ENCODE measurements around the gene RBM28. TPM values are rescaled to one million over a fixed set of nuclear protein-coding genes. Genes with fewer than 3 reads are reported as not detected.
A peak's percentile ranks its signal among the peaks of the same experiment; 100 is the strongest.

The RBM28 gene
- total RNA-seq, 1 donor from 2014 or later, result 42.8 TPM

DNA sequence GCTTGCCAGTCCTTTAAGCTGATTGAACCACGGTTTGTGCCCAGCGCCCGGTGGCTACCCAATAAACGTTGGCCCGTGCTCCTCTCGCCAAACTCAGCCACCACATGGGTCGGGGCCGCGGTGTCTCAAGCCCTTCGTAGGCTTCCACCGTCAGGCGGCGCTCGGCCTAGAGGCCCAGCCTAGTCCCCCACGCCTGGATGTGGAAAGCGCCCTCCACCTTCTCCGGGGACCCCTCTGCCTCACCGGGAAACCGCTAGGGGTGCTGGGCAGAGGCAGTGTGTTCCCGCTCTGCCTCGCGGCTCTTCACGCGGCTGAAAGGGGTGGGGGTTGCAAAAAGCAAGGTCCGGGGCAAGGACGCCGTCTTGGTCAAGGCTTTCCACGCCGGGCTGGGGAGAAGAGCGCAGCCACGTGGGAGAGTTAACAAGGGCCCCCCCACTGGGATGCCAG lies 72.9 kb downstream of the RBM28 start:
- peaks cover 5% of the 10 kb centered on the region for H3K4me1 Mint-ChIP-seq (ENCODE audit: unreplicated experiment)
- H3K27me3 Mint-ChIP-seq (ENCODE audit: unreplicated experiment), result peaks cover 5% of the 10 kb centered on the region
- no peak overlapping the region for H3K27ac Mint-ChIP-seq (ENCODE audit: unreplicated experiment)
- peaks cover 4% of the 10 kb centered on the region for H3K36me3 Mint-ChIP-seq (ENCODE audit: low read depth, unreplicated experiment)
- DNase-seq (ENCODE audit: low spot score), result no peak
- TF ChIP-seq, protein P1, sequence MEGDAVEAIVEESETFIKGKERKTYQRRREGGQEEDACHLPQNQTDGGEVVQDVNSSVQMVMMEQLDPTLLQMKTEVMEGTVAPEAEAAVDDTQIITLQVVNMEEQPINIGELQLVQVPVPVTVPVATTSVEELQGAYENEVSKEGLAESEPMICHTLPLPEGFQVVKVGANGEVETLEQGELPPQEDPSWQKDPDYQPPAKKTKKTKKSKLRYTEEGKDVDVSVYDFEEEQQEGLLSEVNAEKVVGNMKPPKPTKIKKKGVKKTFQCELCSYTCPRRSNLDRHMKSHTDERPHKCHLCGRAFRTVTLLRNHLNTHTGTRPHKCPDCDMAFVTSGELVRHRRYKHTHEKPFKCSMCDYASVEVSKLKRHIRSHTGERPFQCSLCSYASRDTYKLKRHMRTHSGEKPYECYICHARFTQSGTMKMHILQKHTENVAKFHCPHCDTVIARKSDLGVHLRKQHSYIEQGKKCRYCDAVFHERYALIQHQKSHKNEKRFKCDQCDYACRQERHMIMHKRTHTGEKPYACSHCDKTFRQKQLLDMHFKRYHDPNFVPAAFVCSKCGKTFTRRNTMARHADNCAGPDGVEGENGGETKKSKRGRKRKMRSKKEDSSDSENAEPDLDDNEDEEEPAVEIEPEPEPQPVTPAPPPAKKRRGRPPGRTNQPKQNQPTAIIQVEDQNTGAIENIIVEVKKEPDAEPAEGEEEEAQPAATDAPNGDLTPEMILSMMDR (IDR thresholded peaks at IDR 0.05; ENCODE audit: unreplicated experiment), result no peak
- H3K9me3 Mint-ChIP-seq (ENCODE audit: unreplicated experiment), result no peaks in the 10 kb centered on the region
- H3K4me3 Mint-ChIP-seq (ENCODE audit: unreplicated experiment), result no peak overlapping the region

DNA sequence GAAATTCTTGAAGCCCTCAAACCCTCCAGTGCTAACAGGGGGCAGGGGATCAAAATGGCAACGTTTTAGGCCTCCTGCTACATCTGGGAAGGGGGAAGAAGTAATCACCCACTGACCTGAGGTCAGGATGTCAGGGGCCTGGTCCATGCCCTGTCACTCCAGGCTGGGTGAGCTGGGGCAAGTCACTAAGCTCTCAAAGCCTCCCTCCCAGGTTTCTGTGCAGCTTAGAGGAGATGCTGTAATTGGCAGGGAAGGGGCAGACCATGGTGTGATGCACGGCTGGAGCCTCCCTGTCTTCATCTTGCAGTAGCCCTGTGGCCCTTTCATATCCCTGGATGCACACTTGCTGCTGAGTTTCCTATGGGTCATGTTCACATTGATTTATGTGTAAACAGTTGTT lies 75.5 kb downstream of the RBM28 start:
- Mint-ChIP-seq H3K4me1 (ENCODE audit: unreplicated experiment) (peaks cover 5% of the 10 kb centered on the region), H3K36me3 (ENCODE audit: low read depth, unreplicated experiment) (no peaks in the 10 kb centered on the region), H3K27ac (ENCODE audit: unreplicated experiment) (no peak overlapping the region), H3K9me3 (ENCODE audit: unreplicated experiment) (no peaks in the 10 kb centered on the region), H3K27me3 (ENCODE audit: unreplicated experiment) (peaks cover 4% of the 10 kb centered on the region), H3K4me3 (ENCODE audit: unreplicated experiment) (no peak overlapping the region)
- TF ChIP-seq, protein P1 (IDR thresholded peaks at IDR 0.05; ENCODE audit: unreplicated experiment), result no peak
- no peak for DNase-seq (ENCODE audit: low spot score)

DNA sequence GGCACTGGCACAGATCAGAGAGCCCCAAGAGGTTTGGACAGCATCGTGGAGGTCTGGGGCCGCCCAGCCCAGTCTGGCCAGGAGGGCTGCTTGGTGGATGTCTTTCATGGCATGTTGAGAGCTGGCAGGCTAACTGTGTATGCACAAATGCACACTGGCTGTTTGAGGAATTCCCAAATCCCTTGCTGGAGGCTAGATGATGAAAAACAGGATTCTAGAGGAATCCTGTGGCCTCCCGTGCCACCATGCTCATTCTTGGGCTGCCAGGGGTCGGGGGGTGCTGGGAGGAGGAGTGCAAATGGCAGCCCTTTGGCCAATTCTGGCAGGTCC lies 76.1 kb downstream of the RBM28 start:
- DNase-seq (ENCODE audit: low spot score), result no peak
- no peak overlapping the region for H3K4me3 Mint-ChIP-seq (ENCODE audit: unreplicated experiment)
- no peaks in the 10 kb centered on the region for H3K9me3 Mint-ChIP-seq (ENCODE audit: unreplicated experiment)
- peaks cover 4% of the 10 kb centered on the region for H3K27me3 Mint-ChIP-seq (ENCODE audit: unreplicated experiment)
- H3K27ac Mint-ChIP-seq (ENCODE audit: unreplicated experiment), result no peak overlapping the region
- TF ChIP-seq, protein P1 (IDR thresholded peaks at IDR 0.05; ENCODE audit: unreplicated experiment), result no peak
- H3K4me1 Mint-ChIP-seq (ENCODE audit: unreplicated experiment), result peaks cover 5% of the 10 kb centered on the region
- no peaks in the 10 kb centered on the region for H3K36me3 Mint-ChIP-seq (ENCODE audit: low read depth, unreplicated experiment)

DNA sequence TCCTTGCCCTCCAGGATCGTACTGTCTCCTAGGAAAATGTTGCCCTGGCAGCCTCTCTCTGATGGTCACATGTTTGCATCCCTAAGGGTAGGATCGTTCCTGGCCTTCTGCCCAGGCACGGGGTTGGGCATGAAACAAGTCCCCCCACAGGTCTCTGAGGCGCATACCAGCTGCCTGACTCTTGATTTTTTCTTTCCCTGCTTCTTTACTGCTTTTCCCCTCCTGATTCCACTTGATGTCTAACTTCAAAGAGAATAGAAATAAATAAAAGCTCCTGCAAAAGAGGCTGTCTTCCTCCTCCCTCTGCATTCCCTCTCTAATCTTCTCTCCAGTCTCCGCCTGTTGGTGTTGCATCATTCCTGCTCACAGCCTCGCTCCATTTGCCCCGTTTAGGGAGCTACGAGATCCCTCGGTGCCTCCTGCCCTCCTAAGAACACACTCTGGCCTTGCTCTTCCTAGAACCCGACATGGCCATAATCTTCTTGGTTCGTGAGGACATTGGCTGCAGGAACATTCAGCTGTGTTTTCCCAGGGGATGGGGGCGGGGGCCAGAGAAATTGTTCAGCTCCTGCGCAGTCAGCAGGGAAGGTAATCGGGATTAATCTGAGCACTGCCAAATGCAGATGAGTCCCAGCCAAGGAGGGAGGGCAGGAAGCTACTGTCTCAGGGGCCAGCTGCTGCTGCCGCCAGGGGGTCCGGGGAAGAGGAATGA lies 76.7 kb downstream of the RBM28 start:
- H3K27ac Mint-ChIP-seq (ENCODE audit: unreplicated experiment), result no peak overlapping the region
- DNase-seq (ENCODE audit: low spot score), result peak; percentile 11
- no peaks in the 10 kb centered on the region for H3K36me3 Mint-ChIP-seq (ENCODE audit: low read depth, unreplicated experiment)
- H3K4me3 Mint-ChIP-seq (ENCODE audit: unreplicated experiment), result no peak overlapping the region
- no peaks in the 10 kb centered on the region for H3K9me3 Mint-ChIP-seq (ENCODE audit: unreplicated experiment)
- TF ChIP-seq, protein P1 (IDR thresholded peaks at IDR 0.05; ENCODE audit: unreplicated experiment), result no peak
- H3K4me1 Mint-ChIP-seq (ENCODE audit: unreplicated experiment), result peaks cover 5% of the 10 kb centered on the region
- peaks cover 4% of the 10 kb centered on the region for H3K27me3 Mint-ChIP-seq (ENCODE audit: unreplicated experiment)

DNA sequence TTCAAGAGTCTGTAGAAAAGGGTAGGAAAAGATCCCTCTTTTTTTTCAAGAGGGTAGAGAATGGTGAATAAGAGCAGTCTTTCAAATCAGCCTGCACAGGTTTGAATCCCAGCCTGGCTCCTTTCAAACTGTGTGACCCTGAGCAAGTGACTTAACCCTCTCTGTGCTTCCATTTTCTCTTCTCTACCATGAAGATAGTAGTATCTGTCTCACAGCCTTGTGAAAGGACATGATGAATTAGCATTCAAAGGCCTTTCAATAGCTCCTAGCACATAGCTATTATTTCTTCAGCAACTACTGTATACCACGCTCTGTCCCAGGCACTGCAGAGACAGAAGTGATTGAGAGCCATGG lies 77.2 kb downstream of the RBM28 start:
- H3K27ac Mint-ChIP-seq (ENCODE audit: unreplicated experiment), result no peak overlapping the region
- H3K4me3 Mint-ChIP-seq (ENCODE audit: unreplicated experiment), result no peak overlapping the region
- TF ChIP-seq, protein P1 (IDR thresholded peaks at IDR 0.05; ENCODE audit: unreplicated experiment), result no peak
- peaks cover 5% of the 10 kb centered on the region for H3K4me1 Mint-ChIP-seq (ENCODE audit: unreplicated experiment)
- H3K36me3 Mint-ChIP-seq (ENCODE audit: low read depth, unreplicated experiment), result no peaks in the 10 kb centered on the region
- no peak for DNase-seq (ENCODE audit: low spot score)
- no peaks in the 10 kb centered on the region for H3K9me3 Mint-ChIP-seq (ENCODE audit: unreplicated experiment)
- H3K27me3 Mint-ChIP-seq (ENCODE audit: unreplicated experiment), result peaks cover 6% of the 10 kb centered on the region

Measured in endothelial cell (in vitro differentiated cells).